GM23338 (cell line): ENCODE data around the gene GSTM1. TPM values are rescaled to one million over a fixed set of nuclear protein-coding genes. Genes with fewer than 3 reads are reported as not detected.

Experiments used
- ATAC-seq: fragments of 200-7000 bp; cut with Tn5 transposase; 3 replicates; pipeline ENCODE4 v1.9.1; 2020
- DNase-seq: peaks from one replicate; pipeline ENCODE4 v3.0.0-alpha.2; 2015; ENCODE audit warnings: low spot score
- H2AFZ ChIP-seq: fragments of 200-600 bp; sonication (generic); 2 replicates; pipeline ENCODE4 v1.8.0; 2016; ENCODE audit warnings: antibody characterized with exemption, mild to moderate bottlenecking, moderate library complexity
- H3F3A ChIP-seq: fragments of 200-600 bp; sonication (generic); replicated peaks from 2 replicates; pipeline ENCODE4 v1.8.0; 2017; ENCODE audit warnings: antibody characterized with exemption, mixed run types, low read depth
- H3K27ac ChIP-seq: fragments of 200-600 bp; sonication (generic); 2 replicates; pipeline ENCODE4 v1.6.1; 2016; ENCODE audit warnings: low read depth
- H3K27me3 ChIP-seq: fragments of 200-600 bp; sonication (generic); 2 replicates; pipeline ENCODE4 v1.8.0; 2016; ENCODE audit warnings: mild to moderate bottlenecking, mixed run types, moderate library complexity; ENCODE audit not compliant: insufficient read depth
- H3K36me3 ChIP-seq: fragments of 200-600 bp; sonication (generic); 2 replicates; pipeline ENCODE4 v1.8.0; 2016; ENCODE audit warnings: mild to moderate bottlenecking; ENCODE audit not compliant: insufficient read depth
- H3K4me1 ChIP-seq: fragments of 200-600 bp; sonication (generic); 2 replicates; pipeline ENCODE4 v1.8.0; 2016; ENCODE audit warnings: mild to moderate bottlenecking, moderate library complexity; ENCODE audit not compliant: insufficient read depth
- H3K4me2 ChIP-seq: fragments of 200-600 bp; sonication (generic); 2 replicates; pipeline ENCODE4 v1.7.1; 2017; ENCODE audit warnings: mixed run types
- H3K4me3 ChIP-seq: fragments of 200-600 bp; sonication (generic); 2 replicates; pipeline ENCODE4 v1.6.1; 2016; ENCODE audit warnings: mixed run types
- H3K79me2 ChIP-seq: fragments of 200-600 bp; sonication (generic); replicated peaks from 2 replicates; pipeline ENCODE4 v1.8.0; 2017; ENCODE audit warnings: mild to moderate bottlenecking; ENCODE audit not compliant: insufficient read depth
- H3K9me2 ChIP-seq: fragments of 200-600 bp; sonication (generic); 2 replicates; pipeline ENCODE4 v1.8.0; 2017; ENCODE audit not compliant: insufficient read depth
- H4K20me1 ChIP-seq: fragments of 200-600 bp; sonication (generic); replicated peaks from 2 replicates; pipeline ENCODE4 v1.8.0; 2017; ENCODE audit warnings: mild to moderate bottlenecking; ENCODE audit not compliant: insufficient read depth
- H3K27ac Mint-ChIP-seq: 2 replicates; pipeline ENCODE4 v1.8.0; 2020; ENCODE audit warnings: inconsistent platforms, mild to moderate bottlenecking, moderate library complexity, mixed read lengths
- H3K27me3 Mint-ChIP-seq: 3 replicates; pipeline ENCODE4 v1.8.0; 2022; ENCODE audit warnings: low read depth, mild to moderate bottlenecking, moderate library complexity, mixed read lengths, inconsistent platforms; ENCODE audit not compliant: insufficient read depth, poor library complexity
- H3K36me3 Mint-ChIP-seq: 3 replicates; pipeline ENCODE4 v1.8.0; 2021; ENCODE audit warnings: low read depth, mild to moderate bottlenecking, inconsistent platforms, moderate library complexity, mixed read lengths
- H3K4me1 Mint-ChIP-seq: 3 replicates; pipeline ENCODE4 v1.8.0; 2020; ENCODE audit warnings: mild to moderate bottlenecking, inconsistent platforms, mixed read lengths
- H3K4me3 Mint-ChIP-seq: 3 replicates; pipeline ENCODE4 v1.8.0; 2021; ENCODE audit warnings: moderate library complexity, mild to moderate bottlenecking, inconsistent platforms, mixed read lengths
- H3K9me3 Mint-ChIP-seq: 3 replicates; pipeline ENCODE4 v1.8.0; 2020; ENCODE audit warnings: moderate library complexity, mild to moderate bottlenecking, inconsistent platforms, mixed read lengths
- CTCF ChIP-seq, 2 experiments: fragments of 200-600 bp in 1 of 2; sonication (generic) in 1 of 2; conservative IDR thresholded peaks; 2 replicates each; pipeline versions ENCODE4 v1.5.1 to v1.6.1; 2016 to 2017; ENCODE audit warnings: antibody characterized with exemption in 2 of 2, low read depth in 2 of 2, mild to moderate bottlenecking in 2 of 2, moderate library complexity in 1 of 2
- ETS1 ChIP-seq: IDR thresholded peaks from 2 replicates; pipeline ENCODE4 v1.6.1; 2016; ENCODE audit warnings: antibody characterized with exemption
- EZH2 ChIP-seq: fragments of 200-600 bp; sonication (generic); IDR thresholded peaks from one replicate; pipeline ENCODE4 v1.8.0; 2017; ENCODE audit warnings: antibody characterized with exemption, mild to moderate bottlenecking, low read depth; ENCODE audit not compliant: unreplicated experiment
- EZH2phosphoT487 ChIP-seq: fragments of 200-600 bp; sonication (generic); IDR thresholded peaks from one replicate; pipeline ENCODE4 v1.8.1; 2018; ENCODE audit warnings: antibody characterized with exemption; ENCODE audit not compliant: unreplicated experiment
- JUNB ChIP-seq: IDR thresholded peaks from one replicate; pipeline ENCODE4 v1.6.1; 2016; ENCODE audit warnings: antibody characterized with exemption; ENCODE audit not compliant: unreplicated experiment
- NANOG ChIP-seq: IDR thresholded peaks from 2 replicates; pipeline ENCODE4 v1.6.1; 2016; ENCODE audit warnings: antibody characterized with exemption, borderline replicate concordance
- POLR2AphosphoS5 ChIP-seq: IDR thresholded peaks from 2 replicates; pipeline ENCODE4 v1.6.1; 2016; ENCODE audit warnings: antibody characterized with exemption, low read depth
- STAT1 ChIP-seq: IDR thresholded peaks from one replicate; pipeline ENCODE4 v1.6.1; 2016; ENCODE audit warnings: antibody characterized with exemption; ENCODE audit not compliant: unreplicated experiment
- ZNF114 ChIP-seq: fragments of 250-450 bp; sonication (Bioruptor Pico); IDR thresholded peaks from 2 replicates; pipeline ENCODE4 v1.5.0; 2020; ENCODE audit warnings: mild to moderate bottlenecking, moderate library complexity
- ZNF331 ChIP-seq: fragments of 250-450 bp; sonication (Bioruptor Pico); IDR thresholded peaks from 2 replicates; pipeline ENCODE4 v1.5.0; 2020; ENCODE audit warnings: low read depth, mild to moderate bottlenecking, moderate library complexity
- polyA plus RNA-seq: library from polyadenylated mRNA; unstranded; fragments of >200 nt; fragmentation: Nextera tagmentation; extraction: Ambion mirVana; gene quantifications from 2 replicates; pipeline ENCODE4 v1.2.1, GENCODE V29; 2016
- total RNA-seq: library from RNA; depleted of rRNA; stranded (reverse); fragments of >200 nt; shearing (Covaris generic); gene quantifications from 2 replicates; pipeline ENCODE4 v1.2.3, GENCODE V29; 2014
- TF ChIP-seq, protein P1 (sequence below): IDR thresholded peaks from one replicate; pipeline ENCODE4 v1.6.1; 2018; ENCODE audit warnings: antibody characterized with exemption; ENCODE audit not compliant: unreplicated experiment

Gene GSTM1
- total and polyA plus RNA-seq, 2 experiments from 2014 or later, result not detected

DNA sequence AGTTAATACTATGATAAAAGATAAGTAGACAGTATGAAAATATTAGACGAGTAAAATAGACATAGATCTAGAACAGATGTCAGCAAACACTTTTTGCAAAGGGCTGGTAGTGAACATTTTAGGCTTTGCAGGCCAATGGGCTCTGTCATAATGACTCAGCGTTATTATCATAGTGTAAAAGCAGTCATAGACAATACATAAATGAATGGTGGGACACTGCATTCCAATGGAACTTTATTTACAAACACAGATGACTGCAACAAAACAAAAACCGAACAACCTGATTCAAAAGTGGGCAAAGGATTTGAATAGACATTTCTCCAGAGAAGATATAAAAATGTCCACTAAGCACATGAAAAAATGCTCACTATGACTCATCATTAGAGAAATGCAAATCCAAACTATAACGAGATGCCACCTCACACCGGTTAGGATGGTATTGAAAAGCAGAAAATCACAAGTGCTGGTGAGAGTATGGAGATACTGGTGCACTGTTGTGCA, 31.8 kb downstream of the GSTM1 start (continued):
- TF ChIP-seq, protein P1, sequence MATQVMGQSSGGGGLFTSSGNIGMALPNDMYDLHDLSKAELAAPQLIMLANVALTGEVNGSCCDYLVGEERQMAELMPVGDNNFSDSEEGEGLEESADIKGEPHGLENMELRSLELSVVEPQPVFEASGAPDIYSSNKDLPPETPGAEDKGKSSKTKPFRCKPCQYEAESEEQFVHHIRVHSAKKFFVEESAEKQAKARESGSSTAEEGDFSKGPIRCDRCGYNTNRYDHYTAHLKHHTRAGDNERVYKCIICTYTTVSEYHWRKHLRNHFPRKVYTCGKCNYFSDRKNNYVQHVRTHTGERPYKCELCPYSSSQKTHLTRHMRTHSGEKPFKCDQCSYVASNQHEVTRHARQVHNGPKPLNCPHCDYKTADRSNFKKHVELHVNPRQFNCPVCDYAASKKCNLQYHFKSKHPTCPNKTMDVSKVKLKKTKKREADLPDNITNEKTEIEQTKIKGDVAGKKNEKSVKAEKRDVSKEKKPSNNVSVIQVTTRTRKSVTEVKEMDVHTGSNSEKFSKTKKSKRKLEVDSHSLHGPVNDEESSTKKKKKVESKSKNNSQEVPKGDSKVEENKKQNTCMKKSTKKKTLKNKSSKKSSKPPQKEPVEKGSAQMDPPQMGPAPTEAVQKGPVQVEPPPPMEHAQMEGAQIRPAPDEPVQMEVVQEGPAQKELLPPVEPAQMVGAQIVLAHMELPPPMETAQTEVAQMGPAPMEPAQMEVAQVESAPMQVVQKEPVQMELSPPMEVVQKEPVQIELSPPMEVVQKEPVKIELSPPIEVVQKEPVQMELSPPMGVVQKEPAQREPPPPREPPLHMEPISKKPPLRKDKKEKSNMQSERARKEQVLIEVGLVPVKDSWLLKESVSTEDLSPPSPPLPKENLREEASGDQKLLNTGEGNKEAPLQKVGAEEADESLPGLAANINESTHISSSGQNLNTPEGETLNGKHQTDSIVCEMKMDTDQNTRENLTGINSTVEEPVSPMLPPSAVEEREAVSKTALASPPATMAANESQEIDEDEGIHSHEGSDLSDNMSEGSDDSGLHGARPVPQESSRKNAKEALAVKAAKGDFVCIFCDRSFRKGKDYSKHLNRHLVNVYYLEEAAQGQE, result no peak
- TF ChIP-seq STAT1 (no peak), EZH2phosphoT487 (no peak), CTCF (conservative IDR thresholded peaks at IDR 0.05; ENCODE audit: low read depth in 2 of 2) (no peak)

- ATAC-seq, result no peak
- H3K4me1 Mint-ChIP-seq, result no peaks in the 10 kb centered on the region; the same call in 2 of the 3 replicates
- H3K4me3 Mint-ChIP-seq, result no peak overlapping the region
Observed at GRCh38 chr1:109721042-109721441, 33.4 kb downstream of the GSTM1 start.

More at GRCh38 chr1:109721042-109721441, 33.4 kb downstream of the GSTM1 start:
- no peaks in the 10 kb centered on the region; the same call in 1 of the 2 replicates for H3K4me1 ChIP-seq
- no peaks in the 10 kb centered on the region for H4K20me1 ChIP-seq
- no peaks in the 10 kb centered on the region for H3K79me2 ChIP-seq
- no peak overlapping the region for H2AFZ ChIP-seq
- H3K9me2 ChIP-seq, result no peaks in the 10 kb centered on the region
- no peak overlapping the region for H3K27ac ChIP-seq
- Mint-ChIP-seq H3K27ac (no peak overlapping the region), H3K36me3 (peaks cover 5% of the 10 kb centered on the region; the same call in 2 of the 3 replicates), H3K9me3 (peaks cover 4% of the 10 kb centered on the region), H3K27me3 (peaks cover 1% of the 10 kb centered on the region)
- H3K4me2 ChIP-seq, result no peak overlapping the region
- no peaks in the 10 kb centered on the region for H3K27me3 ChIP-seq
- H3F3A ChIP-seq, result no peaks in the 10 kb centered on the region
- H3K4me3 ChIP-seq, result no peak overlapping the region
- H3K36me3 ChIP-seq, result no peaks in the 10 kb centered on the region
- TF ChIP-seq NANOG (no peak), ZNF331 (CRISPR knock-in tag) (no peak), POLR2AphosphoS5 (no peak), ETS1 (no peak), CTCF (conservative IDR thresholded peaks at IDR 0.05; ENCODE audit: low read depth in 2 of 2) (no peak), STAT1 (no peak), JUNB (no peak), EZH2 (no peak), ZNF114 (no peak)
- TF ChIP-seq, protein P1, result no peak
- DNase-seq, result no peak
